ELR (cell line): ENCODE measurements around the gene NEDD8.

Source experiments
- DNase-seq: peaks from one replicate; pipeline ENCODE4 v3.0.0-alpha.2; 2015; ENCODE audit warnings: low read depth

The NEDD8 gene

GRCh38 chr14:24232121-24232644 is at the start of gene NEDD8:
Gene NEDD8 (minus strand): TSS chr14:24232367. CDS start chr14:24232267, 100 bp downstream.
- peak; percentile 97 for DNase-seq

GRCh38 chr14:24281636-24282035 is 49.5 kb upstream of the NEDD8 start:
- DNase-seq: no peak

DNA sequence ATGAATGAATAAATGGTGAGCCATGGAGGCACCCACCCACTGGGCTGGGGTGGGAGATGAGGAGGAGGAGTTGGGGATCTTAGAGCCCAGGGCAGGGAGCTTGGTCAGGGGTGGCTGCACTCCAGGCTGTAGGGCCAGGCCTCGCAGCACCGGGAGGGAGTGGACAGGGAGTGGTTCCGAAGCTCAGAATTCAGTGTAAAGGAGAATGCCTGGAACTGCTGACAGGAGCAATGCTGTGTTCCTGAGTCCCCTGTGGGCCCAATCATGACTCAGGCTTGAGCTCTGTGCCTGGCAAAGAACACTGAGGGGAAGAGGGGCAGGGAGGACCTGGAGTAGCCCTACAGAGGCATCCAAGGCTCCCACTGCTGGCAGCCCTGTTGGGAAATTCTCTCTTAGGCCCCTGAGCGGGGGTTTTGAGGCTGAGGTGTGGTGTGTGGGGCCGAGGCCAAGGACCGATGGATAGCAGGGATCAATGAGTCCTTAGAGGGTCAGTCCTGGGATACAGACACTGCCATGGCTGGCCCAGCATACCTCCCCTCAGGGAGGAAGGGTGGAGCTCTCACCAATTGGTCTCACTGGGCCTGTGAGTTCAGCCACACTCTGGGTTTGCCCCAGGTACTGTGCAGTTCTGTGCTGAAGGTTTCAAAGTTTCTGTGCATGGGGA is 48.8 kb upstream of the NEDD8 start:
- no peak for DNase-seq

DNA sequence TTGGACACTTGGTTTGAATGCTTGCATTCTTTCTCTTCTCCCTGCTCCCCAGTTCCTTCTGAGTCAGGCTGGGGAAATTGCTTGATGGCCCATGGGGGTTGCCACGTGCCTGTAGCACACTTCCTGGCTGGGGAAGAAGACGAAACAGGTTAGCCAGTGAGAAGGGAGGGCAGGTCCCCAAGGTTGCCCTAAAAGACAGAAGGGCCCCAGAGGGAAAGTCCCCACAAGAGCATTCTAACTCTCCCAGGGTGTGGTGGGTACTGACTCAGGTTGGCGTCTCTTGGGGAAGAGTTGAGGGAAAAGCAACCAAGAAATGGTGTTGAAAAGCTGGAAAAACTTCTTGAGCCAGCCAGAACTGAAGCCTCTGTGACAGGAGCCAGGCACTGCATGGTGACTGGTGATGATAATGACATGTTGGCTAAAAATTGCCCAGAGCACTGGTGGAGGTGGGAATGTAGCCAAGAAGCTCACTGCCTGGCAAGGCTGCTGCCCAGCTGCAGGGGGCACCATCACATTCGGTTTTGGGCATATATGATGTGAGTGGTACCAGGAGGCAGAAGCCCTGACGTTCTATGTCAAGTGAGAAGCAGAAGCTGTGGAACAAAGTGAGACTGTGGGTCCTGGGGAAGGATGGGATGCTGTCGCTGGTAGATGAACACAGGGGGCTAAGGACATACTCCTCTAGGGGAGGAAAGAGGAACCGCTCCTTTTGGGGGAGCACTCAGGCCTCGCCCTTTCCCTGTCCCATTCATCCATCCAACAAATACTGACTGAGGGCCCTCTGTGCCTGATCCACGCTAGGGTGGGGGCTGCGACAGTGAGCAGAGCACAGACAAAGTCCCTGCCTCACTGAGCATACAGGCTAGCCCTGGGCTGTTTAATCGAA is 47.4 kb upstream of the NEDD8 start:
- DNase-seq: no peak

GRCh38 chr14:24278424-24278823 is 46.3 kb upstream of the NEDD8 start:
- DNase-seq: no peak

- DNase-seq: no peak
Measured at GRCh38 chr14:24277606-24278321, 45.6 kb upstream of the NEDD8 start.

GRCh38 chr14:24277071-24277470 is 44.9 kb upstream of the NEDD8 start:
- no peak for DNase-seq

DNA sequence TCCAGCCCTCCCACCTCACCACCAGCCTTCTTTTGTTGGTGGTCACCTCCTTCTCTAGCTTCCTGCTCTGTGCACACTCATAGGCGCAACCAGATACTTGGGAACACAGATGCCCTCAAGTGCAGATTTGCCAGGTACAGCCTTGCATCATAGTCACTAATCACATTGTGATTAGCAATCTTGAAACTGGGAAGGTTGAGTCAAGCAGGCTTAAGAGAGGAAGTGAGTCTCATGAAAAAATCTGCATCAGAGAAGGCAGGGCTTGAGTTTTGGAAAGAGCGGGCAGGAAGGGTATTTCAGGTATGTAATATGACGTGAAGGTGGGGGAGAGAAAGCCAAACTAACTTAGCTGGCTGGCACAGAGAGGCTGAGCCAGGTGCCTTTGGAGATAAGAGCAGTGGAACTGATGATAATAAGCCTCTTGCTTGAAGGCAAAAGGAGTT is 42.0 kb upstream of the NEDD8 start:
- DNase-seq: peak; percentile 48

DNA sequence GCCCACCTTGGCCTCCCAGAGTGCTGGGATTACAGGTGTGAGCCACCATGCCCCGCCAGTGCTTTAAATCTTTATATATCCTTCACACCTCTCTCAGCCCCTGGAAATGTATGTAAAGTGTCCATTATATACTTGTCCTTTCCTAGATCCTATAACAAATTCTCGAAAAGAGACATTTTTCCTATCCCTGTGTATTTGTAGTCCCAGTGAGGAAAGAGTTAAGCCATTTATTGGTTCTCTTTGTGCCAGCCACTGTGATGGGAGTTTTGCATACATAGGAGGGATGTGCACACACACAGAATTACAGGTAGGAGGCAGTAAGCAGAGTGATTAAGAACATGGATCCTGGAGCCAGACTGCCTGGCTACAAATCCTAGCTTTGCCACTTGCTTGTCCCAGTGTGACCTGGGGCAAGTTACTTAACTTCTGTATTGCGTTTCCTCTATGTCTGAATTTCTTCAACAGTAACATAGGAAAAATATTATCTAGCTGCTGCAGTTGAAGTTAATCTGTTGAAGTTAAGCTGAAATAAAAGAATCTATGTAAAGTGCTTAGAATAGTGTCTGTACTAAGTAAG is 41.3 kb upstream of the NEDD8 start:
- DNase-seq: no peak

GRCh38 chr14:24272467-24272866 is 40.3 kb upstream of the NEDD8 start:
- DNase-seq: no peak

GRCh38 chr14:24271834-24272263 is 39.7 kb upstream of the NEDD8 start:
- no peak for DNase-seq

DNA sequence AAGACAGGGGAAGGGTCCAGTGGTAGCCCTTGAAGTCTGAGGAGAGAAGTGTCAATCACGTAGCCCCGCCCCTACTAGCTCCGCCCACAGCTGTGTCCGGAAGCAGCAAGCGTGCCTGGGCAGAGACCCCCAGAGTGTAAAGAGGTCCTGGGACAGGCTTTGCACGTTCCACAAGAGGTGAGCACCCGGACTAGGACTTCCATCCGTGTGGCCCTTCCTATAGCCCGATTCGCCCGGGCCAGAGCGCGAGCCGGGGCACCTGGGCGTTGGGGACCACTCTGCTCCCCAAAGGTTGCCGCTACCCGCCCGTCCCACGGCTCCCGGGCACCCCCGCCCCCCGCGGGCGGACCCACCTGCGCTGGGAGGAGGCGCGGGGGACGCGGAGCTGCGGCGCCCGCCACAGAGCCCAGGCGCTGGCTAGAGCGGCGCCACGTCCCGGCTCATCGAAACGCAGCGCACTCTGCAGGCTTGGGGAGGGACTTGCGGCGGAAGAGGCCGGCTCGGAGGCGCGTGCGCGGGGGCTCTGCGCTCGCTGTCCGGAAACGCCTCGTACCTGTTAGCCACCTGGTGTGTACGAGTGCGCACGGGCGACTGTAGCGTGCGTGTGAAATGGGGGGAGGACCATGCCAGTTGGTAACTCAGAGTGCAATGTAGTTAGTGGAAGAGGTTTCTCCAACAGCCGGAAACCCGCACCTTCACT is 39.1 kb upstream of the NEDD8 start, which contains the start of gene RABGGTA:
TSS of gene RABGGTA (minus strand) at position 464 of the 700 bp plus-strand sequence. CDS start 482 bp downstream, outside the sequence.
- peak; percentile 87 for DNase-seq

DNA sequence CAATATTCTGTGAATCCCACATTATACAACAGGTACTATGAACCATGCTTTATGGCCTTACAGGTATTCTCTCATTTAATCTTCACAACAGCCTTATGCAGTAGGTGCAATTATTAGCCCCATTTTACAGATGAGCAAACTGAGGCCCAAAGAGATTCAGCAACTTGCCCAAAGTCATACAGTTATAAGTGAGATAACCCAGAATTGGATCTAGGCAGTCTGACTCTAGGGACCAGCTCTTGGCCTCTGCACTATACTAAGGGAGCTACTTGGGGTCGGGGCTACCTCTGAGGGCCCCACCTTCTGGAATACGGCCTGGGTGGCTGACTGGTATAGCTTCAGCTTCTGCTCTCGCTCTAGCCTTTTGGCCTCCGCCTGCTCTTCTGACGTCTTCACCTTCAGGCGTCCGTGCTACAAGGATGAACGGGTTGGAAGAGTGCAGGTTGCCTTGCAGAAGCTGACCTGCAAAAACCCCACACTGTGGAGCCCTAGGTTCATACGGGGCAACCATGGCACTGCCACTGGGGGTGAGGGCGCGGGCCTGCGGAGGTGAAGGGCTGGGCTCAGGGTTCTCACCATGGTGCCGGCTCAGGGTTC is 38.5 kb upstream of the NEDD8 start:
- no peak for DNase-seq

- no peak for DNase-seq
Measured at GRCh38 chr14:24269910-24270536, 37.9 kb upstream of the NEDD8 start.

DNA sequence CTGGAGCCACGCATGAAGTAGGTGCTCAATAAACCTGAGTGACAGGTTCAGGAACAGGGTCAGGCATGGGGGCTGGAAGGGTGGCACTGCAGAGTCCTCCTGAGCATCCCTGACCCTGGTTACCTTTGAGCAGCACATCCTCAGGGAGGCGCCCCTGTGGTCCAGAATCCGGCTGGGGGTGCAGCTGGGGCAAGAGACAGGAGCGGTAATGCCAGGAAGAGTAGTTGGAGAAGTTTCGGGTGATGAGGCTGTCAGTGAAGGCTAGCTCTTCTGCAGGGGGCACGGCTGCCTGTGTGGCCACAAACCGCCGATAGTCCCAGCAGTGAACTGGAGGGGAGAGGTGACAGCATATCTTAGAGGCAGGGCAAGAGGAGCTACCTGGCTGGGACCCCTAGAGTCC is 37.2 kb upstream of the NEDD8 start:
- DNase-seq: no peak

DNA sequence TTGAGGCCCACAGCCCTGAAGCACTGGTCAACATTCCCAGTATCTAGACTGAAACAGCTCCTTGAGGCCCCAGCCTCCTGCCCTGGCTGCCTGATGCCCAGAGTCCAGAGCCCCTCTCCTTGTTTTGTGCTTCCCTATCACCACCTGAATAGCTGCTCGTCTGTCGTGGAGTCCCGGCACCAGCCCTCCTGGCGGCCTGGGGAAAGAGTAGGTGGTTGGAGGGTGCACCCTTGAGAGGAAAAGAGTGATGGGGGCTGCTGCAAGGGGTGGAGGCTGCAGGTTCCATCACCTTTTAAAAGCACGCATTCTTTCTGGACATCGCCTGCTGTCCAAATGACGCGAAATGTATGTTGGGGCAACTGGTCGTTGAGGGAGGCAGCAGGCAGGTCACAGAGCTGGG is 36.1 kb upstream of the NEDD8 start:
- DNase-seq: no peak

DNA sequence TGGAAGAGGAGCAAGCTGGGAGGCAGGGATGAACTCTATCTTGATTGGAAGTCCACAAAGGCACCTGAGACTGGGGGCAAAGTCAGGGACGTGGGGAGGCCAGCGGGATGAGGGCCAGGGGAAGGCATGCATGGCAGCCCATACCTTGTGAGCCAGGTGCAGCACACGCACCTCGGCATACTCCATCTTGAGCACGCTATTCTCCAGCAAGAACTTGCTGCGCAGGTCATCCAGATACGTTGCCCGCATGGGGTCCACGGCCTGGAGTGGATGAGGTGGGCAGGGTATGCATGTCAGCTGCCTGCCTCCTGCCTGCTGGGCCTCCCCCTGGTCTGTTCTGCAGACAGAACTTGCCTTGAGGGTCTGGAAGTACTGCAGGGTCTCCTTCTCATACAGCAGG is 35.3 kb upstream of the NEDD8 start:
- DNase-seq: no peak

- no peak for DNase-seq
Measured at GRCh38 chr14:24266344-24267244, 34.4 kb upstream of the NEDD8 start.

DNA sequence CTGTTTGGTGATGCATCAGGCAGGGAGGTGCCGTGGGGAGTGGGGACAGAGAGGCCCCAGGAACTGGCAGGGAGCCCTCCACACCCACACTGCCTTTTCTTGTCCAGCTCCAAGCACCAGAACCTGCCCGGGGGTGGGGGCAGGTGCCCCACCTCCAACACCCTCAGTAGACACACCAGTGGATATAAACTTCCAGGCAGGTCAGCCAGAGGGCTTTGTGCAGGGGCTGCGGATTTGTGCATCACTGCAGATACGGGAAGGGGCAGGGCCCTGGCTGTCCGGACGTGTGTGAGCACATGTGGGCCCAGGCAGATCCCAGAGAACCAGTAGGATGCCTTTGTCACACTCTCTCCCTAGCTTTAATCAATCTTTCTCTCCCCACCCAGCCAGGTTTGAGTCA is 32.1 kb upstream of the NEDD8 start:
- DNase-seq: no peak
